GM13976 (cell line): Measurements from ENCODE around the gene PRSS22.

Experiments
- DNase-seq: peaks from one replicate; pipeline ENCODE4 v3.0.0; 2012; ENCODE audit warnings: low spot score
- in situ Hi-C: fragments of 300-500 bp; cut with MboI; formaldehyde crosslinking; loops from one replicate; pipeline ENCODE4 v1.12.0; 2022; ENCODE audit warnings: low sequenced_read_pairs, mixed read lengths, inconsistent platforms; ENCODE audit not compliant: unreplicated experiment
- TF ChIP-seq, protein P1 (sequence below): IDR thresholded peaks from 2 replicates; pipeline ENCODE4 v1.5.1; 2012; ENCODE audit warnings: borderline replicate concordance, mild to moderate bottlenecking; ENCODE audit not compliant: insufficient read depth; ENCODE audit errors: extremely low read depth, missing control alignments, control extremely low read depth

PRSS22 gene

DNA sequence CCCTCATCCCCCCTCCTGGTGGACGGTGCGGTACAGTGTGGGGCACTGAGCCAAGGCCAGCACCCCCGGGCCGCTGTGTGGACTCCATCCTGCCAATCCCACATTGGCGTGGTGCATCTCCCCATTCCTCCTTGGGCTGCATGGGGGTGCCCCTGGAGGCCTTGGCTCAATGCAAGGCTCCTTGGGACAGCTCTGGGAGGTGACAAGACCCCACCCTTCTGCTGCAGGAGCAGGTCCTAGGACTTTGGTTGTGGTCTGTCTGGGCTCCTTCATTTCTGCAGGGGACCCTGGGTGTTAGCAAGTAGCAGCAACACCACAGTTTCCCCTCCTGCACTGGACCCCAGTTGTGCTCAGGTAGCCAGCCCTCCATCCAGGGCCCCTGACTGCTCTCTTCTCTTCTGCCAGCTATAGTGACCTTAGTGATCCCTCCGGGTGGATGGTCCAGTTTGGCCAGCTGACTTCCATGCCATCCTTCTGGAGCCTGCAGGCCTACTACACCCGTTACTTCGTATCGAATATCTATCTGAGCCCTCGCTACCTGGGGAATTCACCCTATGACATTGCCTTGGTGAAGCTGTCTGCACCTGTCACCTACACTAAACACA lies 39.6 kb downstream of the PRSS22 start:
- TF ChIP-seq, protein P1, sequence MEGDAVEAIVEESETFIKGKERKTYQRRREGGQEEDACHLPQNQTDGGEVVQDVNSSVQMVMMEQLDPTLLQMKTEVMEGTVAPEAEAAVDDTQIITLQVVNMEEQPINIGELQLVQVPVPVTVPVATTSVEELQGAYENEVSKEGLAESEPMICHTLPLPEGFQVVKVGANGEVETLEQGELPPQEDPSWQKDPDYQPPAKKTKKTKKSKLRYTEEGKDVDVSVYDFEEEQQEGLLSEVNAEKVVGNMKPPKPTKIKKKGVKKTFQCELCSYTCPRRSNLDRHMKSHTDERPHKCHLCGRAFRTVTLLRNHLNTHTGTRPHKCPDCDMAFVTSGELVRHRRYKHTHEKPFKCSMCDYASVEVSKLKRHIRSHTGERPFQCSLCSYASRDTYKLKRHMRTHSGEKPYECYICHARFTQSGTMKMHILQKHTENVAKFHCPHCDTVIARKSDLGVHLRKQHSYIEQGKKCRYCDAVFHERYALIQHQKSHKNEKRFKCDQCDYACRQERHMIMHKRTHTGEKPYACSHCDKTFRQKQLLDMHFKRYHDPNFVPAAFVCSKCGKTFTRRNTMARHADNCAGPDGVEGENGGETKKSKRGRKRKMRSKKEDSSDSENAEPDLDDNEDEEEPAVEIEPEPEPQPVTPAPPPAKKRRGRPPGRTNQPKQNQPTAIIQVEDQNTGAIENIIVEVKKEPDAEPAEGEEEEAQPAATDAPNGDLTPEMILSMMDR: no peak
- in situ Hi-C loops: no loop called here
- DNase-seq: no peak

DNA sequence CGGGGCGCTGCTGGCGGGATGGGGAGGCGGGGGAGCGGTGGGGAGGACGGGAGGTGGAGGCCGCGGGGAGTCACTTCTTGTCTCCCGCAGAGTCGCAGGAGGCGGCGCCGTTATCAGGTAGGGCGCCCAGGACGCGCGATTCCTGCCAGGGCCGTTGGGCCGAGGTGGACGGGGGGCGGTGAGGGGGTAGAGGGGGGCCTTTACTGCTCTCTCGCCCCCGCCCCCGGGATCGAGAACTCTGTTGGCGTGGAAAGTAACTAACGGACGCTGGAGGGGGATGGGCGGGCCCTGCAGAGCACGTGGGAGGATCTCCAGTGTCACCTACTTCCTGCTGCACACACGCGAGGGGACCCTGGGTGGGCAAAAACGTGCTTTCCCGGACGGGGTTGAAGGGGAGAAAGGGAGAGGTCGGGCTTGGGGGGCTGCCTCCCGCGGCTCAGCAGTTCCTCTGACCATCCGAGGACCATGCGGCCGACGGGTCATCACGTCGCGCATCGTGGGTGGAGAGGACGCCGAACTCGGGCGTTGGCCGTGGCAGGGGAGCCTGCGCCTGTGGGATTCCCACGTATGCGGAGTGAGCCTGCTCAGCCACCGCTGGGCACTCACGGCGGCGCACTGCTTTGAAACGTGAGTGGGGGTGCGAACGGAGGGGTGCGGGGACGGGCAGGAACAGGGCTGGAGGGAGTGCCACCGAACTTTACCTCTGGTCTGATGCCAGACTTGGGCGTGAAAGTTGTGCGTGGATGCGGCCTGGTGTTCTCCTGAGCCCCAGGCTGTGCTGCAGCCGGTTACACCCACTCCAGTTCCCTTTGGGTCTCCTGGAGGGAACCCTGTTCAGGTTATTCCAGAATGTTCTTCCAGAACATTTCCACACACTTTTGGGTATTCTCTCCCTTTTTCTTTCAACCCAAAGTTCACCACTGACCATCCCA lies 40.4 kb downstream of the PRSS22 start:
- no peak for DNase-seq

DNA sequence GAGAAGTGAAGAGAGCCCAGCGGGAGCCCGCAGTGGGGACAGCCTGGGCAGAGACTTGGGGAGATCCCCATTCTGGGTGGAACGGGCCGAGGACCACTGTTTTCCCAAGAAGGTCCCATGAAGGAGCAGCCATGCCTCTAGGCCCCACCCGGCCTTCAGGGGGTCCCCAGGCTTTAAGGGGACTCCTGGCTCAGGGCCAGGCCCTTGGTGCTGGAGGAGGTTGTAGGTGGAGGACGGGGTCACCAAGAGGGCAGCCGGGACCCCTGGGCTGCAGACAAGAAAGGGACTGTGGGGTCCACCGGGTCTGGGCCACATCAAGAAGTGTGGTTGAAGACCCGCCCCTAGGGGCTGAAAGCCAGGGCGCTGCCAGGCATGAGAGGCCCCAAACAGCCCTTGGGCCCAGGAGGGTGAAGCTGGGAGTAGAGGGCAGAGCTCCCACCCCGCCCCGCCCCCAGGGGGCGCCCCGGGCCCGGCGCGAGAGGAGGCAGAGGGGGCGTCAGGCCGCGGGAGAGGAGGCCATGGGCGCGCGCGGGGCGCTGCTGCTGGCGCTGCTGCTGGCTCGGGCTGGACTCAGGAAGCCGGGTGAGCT lies 41.1 kb downstream of the PRSS22 start, which contains the start of gene PRSS21:
TSS of gene PRSS21 (plus strand) at position 487 of the 589 bp plus-strand sequence. CDS start at position 519, 32 bp downstream.
- in situ Hi-C loops: no loop called here
- no peak for DNase-seq
- TF ChIP-seq, protein P1: no peak

More for the DNA sequence above, 40.4 kb downstream of the PRSS22 start:
- TF ChIP-seq, protein P1: no peak
- in situ Hi-C loops: no loop called here

DNA sequence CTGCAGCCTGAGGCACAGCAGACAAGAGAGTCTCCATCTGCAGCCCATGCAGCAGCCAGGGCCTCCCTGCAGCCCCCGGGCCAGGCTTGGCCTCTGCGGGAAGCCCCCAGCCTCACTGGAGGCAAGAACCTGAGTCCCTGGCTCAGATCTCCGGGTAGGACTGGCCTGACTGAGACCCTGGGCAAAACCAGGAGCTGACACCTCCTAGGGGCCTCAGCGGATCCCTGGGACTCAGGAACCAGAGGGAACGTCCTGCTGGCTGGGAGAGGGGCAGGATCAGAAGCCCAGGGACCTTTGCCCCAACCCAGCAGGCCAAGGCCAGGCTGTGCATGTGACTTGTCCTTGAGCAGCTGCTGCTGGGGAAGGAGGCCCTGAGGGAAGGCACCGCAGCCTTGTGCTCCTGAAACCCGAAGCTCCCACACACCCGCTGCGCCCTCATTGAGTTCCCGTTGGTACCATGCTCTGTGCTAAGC lies 42.6 kb downstream of the PRSS22 start:
- TF ChIP-seq, protein P1: no peak
- in situ Hi-C loops: no loop called here
- no peak for DNase-seq

DNA sequence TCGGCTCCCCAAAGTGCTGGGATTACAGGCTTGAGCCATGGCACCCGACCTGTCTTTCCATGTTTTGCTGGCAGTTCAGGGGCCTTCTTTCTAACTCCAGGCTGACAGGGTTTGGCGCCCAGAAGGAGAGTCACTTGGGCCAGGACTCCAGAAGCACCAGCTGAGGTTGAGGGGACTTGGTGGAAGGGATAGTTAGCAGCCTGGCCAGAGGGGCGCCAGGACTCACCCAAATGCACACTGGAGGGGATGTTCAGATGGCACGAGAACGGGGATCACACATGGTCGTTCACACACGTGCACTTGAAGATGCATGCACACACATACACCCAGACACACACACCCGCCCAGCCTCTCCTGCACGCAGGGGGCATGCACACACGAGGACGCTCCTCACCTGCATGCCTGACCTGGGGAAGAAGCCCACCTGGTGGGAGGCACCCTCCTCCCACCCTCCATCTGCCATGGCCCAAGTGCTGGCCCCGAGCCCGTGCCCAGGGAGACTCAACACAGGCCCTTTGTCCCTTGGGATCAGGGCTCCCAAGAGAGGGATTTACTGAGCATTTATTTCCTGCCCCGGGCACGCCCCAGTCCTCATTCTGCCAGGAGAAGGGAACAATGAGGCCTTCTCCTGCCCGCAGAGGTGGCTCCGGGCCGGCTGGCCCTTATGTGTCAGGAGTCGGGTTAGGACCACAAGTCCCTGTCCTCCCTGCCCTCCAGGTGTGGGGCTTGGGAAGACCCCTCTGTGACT lies 43.2 kb downstream of the PRSS22 start:
- in situ Hi-C loops: no loop called here
- TF ChIP-seq, protein P1: no peak
- DNase-seq: no peak

DNA sequence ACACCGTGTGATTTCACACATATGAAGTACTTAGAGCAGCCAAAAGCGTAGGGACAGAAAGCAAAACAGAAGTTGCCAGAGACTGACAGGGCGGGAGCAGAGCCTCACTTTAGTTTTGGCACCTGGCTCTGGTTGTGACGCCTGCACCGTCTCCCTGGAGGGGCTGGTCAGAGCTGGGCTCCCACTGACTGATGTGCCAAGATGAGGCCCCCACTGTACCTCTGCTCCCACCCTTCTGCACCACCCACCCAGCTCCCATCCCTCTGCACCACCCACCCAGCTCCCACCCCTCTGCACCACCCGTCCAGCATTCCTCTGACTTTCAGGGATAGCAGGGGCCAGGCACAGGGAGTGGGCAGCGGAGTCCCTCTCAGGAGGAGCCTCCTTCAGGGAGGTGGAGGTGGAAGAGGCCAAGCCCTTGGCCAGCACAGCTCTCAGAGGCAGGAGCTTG lies 44.2 kb downstream of the PRSS22 start:
- in situ Hi-C loops: no loop called here
- TF ChIP-seq, protein P1: no peak

More for the DNA sequence above, 44.2 kb downstream of the PRSS22 start:
- no peak for DNase-seq
